Loucy (cell line): ENCODE measurements around the gene CPT1C.

ENCODE experiments used
- CTCF ChIP-seq: fragments of 200-600 bp; sonication (generic); conservative IDR thresholded peaks from 2 replicates; pipeline ENCODE4 v1.5.1; 2014; ENCODE audit warnings: mild to moderate bottlenecking, antibody characterized with exemption, low read length
- EZH2phosphoT487 ChIP-seq: fragments of 200-600 bp; IDR thresholded peaks from 2 replicates; pipeline ENCODE4 v1.6.1; 2018; ENCODE audit warnings: antibody characterized with exemption, mild to moderate bottlenecking, moderate library complexity, borderline replicate concordance

DNA sequence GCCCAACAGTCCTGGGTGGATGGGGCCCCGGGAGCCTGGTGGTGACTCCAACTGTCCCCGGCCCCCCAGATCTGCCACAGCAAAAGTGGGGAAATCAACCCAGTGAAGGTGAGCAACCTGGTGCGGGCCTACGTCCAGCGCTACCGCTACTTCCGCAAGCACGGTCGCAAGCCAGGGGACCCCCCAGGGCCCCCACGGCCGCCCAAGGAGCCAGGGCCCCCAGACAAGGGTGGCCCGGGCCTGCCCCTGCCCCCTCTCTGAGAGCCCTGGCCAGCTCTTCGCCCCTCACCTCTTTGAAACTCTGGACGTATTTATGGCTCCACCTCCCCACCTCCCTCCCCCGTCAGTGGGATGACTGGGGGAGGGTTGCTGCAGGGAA lies 32.8 kb upstream of the CPT1C start:
- TF ChIP-seq CTCF (no peak), EZH2phosphoT487 (no peak)
